Spleen (tissue), 7 donors: Measurements from ENCODE around the gene DCHS2.

Experiments
- POLR2A ChIP-seq, 3 donors: fragments of 450-650 bp; IDR thresholded peaks; one replicate each; pipeline ENCODE4 v1.5.1; 2017; ENCODE audit warnings: antibody characterized with exemption in 3 of 3, mild to moderate bottlenecking in 1 of 3
- POLR2AphosphoS5 ChIP-seq, 3 donors: sonication (generic); formaldehyde crosslinking; IDR thresholded peaks; one replicate each; pipeline ENCODE4 v1.5.1; 2017; ENCODE audit warnings: antibody characterized with exemption in 3 of 3
- TF ChIP-seq, protein P1 (sequence below), 11 experiments: fragments of 200-600 bp in 7 of 11; fragments of 450-650 bp in 4 of 11; sonication (generic) in 4 of 11; IDR thresholded peaks in 8 of 11; conservative IDR thresholded peaks in 3 of 11; 1 replicate in 7 of 11; 2 replicates in 4 of 11; pipeline versions ENCODE4 v1.4.0 to v1.8.0; 2016 to 2021; ENCODE audit warnings: antibody characterized with exemption in 11 of 11, inconsistent platforms in 4 of 11, mild to moderate bottlenecking in 1 of 11
- donor health status: DM: no; HTN: no; CAD: no; lungs with moderate emphysema.
- donor health status: DM: no; HTN: no; CAD: no.
- donor health status: DM: no; HTN: no; CAD: no.

DNA sequence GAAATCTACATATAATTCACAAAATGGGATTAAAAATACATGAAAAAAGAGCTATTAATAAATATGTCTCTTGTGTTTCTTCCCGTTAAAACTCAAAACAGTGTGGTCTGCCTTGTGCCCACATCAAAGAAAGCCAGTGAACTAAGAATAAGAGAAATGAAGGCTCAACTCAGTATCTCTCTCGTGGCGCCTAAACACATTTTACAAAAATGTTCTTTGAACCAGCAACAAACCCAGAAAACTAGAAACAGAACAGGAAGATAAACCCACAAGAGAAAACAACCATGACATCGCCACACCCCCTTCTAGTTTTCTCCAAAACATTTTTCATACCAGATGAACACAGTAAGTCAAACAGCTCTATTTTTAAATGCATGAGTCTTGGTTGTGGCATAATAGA is 130.1 kb downstream of the DCHS2 start:
- TF ChIP-seq, protein P1, sequence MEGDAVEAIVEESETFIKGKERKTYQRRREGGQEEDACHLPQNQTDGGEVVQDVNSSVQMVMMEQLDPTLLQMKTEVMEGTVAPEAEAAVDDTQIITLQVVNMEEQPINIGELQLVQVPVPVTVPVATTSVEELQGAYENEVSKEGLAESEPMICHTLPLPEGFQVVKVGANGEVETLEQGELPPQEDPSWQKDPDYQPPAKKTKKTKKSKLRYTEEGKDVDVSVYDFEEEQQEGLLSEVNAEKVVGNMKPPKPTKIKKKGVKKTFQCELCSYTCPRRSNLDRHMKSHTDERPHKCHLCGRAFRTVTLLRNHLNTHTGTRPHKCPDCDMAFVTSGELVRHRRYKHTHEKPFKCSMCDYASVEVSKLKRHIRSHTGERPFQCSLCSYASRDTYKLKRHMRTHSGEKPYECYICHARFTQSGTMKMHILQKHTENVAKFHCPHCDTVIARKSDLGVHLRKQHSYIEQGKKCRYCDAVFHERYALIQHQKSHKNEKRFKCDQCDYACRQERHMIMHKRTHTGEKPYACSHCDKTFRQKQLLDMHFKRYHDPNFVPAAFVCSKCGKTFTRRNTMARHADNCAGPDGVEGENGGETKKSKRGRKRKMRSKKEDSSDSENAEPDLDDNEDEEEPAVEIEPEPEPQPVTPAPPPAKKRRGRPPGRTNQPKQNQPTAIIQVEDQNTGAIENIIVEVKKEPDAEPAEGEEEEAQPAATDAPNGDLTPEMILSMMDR (IDR thresholded peaks at IDR 0.05 in 8 of 11, conservative IDR thresholded peaks at IDR 0.05 in 3 of 11), result no peak
- TF ChIP-seq POLR2A (IDR thresholded peaks at IDR 0.05) (no peak), POLR2AphosphoS5 (IDR thresholded peaks at IDR 0.05) (no peak)
